ENCODE data around the gene RFX4.

RFX4 gene

DNA sequence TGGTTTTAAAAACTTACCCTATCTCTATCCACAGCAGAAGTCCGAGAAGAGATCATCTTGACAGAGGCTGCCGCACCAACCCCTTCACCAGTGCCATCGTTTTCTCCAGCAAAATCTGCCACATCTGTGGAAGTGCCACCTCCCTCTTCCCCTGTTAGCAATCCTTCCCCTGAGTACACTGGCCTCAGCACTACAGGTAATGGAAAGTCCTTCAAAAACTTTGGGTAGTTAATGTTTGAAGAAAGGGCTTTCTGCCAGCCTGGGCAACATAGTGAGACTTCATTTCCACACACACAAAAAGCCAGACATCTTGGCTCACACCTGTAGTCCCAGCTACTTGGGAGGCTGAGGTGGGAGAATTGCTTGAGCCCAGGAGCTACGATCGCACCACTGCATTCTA lies 150.1 kb downstream of the RFX4 start:
- DNase-seq (ENCODE audit: low read depth): no peak

DNA sequence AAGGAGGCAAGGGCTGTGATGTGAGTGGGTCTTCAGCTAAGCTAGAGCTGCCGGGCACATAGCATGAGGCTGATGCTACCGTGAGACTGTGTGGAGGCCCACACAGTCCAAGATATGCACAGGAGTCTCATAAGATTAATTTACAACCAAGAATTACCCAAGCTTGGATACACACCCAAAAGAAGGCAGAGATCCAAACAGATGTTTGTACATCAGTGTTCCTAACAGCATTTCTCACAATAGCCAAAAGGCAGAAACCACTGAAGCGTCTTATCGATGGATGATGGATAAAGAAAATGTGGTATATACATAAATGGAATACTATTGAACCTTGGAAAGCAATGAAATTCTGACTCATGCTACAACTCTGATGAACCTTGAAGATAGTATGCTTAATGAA lies 150.9 kb downstream of the RFX4 start:
- DNase-seq (ENCODE audit: low read depth): no peak

DNA sequence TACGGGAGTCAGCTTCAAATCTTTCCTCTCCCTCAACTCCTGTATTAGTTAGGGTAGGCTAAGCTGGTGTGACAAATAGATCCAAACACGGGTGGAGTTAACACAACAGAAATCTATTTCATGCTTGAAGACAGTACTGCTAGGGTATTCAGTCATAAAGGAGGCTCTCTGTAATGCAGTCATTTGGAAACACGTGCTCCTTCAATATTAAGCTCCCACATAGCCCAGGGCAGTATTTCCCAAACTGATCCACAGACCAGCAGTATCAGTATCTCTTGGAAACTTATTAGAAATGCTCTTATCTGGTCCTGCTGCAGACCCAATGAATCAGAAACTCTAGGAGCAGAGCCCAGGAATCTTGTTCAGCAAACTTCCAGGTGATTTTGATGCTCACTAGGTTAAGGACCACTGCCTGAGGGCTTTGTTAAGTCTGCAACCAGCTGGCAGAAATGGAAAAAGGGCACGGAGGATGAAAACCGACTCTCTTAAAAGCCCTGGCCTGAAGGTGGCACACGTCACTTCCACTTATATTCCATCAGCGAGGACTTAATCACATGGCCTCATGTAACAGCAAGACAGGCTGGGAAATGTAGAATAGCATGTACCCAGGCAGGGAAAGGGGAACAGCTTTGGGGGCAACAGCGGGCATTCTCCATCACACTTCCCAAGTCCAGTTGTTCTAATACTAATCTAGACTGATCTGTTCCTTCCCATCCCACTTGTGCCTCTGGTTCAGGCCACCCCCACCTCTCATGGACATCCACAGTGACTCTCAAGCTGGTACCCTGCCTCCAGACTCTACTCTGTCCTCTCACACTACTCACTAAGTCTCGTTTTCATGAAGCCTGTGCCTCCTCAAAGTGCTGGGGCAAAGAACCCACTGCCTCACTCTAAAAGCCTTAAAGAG lies 153.5 kb downstream of the RFX4 start:
- DNase-seq (ENCODE audit: low read depth): peak; percentile 6

DNA sequence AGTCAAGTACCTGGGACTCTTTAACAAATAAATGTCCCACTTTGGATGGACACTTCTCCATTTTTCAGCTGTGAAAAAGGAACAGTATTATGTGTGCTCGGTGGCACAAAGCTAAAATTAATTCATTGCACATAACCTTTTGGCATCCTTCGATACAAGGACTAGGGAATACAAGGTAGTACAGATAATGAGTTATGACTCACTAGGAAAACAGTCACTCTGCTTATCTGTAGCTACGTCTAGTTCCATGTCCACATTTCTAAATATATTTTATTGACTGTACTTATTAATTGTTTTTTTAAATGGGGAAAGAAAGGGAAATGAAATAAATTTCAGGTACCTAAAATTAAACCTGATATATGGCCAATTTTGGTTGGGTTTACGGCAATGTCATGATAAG lies 156.5 kb downstream of the RFX4 start:
- no peak for DNase-seq (ENCODE audit: low read depth)

DNA sequence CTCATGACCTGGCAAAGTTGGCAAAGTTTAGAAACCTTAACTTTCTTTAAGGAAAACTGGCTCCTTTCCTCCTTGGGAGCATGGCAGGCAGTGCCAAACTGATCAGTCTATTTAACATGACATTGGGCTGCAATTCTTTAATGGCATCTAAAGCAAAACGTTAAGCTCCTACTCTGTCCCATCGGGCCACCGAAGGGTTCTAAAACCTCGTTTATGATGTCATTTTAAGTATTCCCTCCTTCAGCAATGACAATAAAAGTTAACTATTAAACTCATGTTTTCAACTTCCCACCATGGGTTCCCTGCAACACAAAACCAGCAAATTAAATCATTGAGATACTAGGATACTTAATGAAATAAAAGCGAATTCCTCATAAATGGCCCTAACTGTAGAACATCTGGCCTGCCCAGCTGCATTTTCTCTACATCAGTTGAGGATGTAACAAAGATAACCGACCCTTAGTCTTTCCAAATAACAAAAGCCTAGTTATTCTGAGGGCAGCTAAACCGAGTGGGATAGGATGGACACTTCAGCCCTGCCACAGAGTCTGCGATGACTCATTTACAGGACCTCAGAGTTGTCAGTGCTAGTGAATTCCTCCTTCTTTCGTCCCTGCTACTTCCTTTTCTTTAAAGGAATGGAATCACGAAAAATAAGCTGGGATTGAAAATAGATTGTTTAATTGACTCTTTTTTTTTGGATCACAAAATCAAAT lies 157.2 kb downstream of the RFX4 start:
- no peak for DNase-seq (ENCODE audit: low read depth)

DNA sequence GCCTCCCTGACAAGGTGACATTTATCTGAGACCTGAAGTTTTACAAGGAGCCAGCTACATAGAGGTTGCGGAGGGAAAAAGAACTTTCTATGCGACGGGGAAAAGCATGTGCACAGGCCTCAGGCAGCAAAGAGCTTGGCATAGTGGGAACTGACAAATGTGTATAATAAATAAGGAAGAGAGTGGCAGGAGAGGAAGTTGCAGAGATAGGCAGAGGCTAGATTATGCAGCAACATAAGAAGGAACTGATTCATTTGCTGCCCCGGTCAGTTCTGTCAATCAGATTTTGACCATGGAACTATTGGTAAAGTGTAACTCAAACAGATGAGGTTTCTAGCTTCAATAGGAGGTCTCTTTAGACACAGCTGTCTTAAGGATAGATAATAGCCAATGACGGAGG lies 158.0 kb downstream of the RFX4 start:
- no peak for DNase-seq (ENCODE audit: low read depth)

DNA sequence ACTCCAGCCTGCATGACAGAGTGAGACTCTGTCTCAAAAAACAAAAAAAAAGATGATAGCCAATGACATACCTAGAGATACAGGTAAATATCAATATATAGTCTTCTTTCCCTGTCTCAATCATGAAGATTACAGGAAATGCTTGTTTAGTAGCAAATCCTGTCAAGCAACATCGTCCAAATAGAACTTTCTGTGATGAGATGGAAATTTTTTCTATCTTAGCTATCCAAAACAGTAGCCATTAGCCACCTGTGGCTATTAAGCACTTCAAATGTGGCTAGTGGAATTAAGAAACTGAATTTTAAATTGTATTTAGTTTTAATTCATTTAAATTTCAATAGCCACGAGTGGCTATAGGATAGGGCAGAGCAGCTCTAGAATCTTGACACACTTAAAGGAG lies 158.4 kb downstream of the RFX4 start:
- DNase-seq (ENCODE audit: low read depth): no peak

DNA sequence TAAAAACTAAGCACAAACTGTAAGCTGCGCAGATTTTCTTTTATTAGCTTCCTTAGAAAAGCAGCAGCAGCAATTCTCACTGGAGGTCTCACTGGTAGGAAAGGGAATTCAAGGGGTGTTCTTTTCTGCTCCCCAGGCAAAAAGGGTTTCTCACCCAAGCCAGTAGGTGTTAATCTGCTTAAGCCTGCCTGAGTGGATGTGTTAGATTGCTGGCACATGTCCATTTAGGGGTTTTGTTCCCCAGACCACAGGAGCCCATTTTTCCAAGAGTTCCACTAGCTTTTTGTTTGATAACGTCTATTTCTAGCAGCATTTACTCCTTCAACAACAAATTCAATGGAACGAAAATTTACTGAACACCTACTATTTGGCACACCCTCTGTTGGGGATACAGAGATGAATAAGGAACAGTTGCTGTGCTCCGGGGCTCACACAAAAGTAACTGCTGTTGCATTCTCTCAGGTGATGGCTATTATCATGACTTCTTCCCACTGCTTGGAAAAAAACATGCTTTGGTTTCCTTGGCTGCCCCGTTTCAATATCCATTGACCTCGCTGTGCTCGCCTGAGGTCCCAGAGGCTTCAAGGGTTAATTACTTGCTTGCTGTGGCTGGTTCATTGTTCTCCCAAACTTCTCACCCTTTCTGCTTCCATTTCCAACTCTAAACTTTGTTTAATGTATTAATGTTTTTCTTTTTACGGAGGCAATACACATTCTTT lies 160.6 kb downstream of the RFX4 start:
- DNase-seq (ENCODE audit: low read depth): no peak

DNA sequence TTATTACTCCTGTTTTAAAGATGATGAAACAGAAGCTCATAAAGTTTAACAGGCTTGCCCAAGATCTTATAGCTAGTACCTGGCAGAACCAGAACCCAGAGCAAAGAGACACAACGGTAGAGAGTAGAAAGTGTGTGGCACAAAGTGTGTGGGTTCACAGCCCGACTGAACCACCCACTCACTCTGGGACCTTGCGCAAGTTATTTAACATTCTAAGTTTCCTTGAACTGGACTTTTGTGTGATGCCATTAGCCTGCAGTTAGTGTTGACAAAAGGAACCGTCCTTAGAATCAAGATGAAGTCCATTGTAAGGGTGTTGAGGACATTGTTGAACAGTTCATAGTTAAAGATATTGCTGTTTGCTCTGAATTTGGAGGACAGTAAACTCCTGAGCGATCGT lies 161.8 kb downstream of the RFX4 start:
- no peak for DNase-seq (ENCODE audit: low read depth)

DNA sequence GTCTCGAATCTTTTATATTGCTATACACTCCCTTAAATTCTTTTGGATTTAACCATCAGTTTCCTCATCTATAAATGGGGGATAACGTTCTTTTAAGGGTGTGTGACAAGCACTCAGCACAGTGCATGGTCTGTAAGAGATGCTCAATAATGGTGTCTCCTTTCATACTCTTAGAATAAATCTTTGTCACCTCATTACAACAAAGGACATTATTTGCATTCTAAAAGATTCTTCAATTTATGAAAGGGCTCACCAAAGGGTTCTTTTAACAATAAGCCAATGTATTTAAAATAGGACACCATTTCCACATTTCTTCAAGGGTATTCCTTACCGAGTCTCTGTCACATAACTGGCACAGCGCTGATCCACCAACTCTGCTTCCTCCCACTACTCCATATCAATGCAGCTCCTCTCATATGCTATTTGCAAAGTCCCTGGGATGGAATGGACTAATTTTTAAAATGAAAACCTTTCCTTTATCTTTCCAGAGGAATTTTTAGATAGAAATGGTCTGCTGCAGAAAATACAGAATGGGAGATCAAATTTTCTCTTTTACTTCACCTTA lies 162.5 kb downstream of the RFX4 start:
- no peak for DNase-seq (ENCODE audit: low read depth)

DNA sequence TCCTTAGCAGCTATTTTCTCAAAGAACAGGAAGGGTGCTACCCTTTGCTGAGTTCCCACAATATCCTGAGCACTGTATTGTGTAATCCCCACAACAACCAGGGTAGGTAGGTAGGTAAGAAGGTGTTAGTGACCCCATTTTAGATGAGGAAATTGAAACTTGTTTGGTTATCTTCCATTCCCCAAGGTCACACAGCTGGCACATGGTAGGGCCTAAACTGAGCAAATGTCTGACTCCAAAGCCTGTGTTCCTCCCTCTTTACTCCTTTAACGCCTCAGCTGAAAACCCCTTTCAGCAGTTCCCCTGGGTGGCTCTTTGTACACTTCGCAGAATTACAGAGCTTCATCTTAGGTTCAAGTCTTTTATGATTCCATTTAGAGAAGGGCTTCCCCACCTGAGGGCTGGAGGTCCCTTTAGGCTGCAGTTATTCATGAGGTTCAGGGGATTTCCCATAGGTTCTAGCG lies 165.2 kb downstream of the RFX4 start:
- no peak for DNase-seq (ENCODE audit: low read depth)

DNA sequence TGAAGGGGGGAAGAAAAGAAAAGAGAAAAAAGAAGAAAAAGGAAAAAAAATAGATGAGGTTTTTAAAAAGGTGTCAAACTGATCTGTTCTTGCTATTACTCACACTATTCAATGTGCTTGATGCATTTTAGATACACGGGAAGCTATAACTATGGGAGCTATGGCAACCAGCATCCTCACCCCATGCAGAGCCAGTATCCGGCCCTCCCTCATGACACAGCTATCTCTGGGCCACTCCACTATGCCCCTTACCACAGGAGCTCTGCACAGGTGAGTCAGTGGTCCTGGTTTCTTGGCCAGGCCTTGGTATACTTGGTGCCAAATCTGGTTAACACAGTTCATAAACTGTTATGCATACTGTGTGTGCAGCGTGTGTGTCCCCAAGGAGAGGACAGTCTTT lies 167.7 kb downstream of the RFX4 start:
- DNase-seq (ENCODE audit: low read depth): no peak

DNA sequence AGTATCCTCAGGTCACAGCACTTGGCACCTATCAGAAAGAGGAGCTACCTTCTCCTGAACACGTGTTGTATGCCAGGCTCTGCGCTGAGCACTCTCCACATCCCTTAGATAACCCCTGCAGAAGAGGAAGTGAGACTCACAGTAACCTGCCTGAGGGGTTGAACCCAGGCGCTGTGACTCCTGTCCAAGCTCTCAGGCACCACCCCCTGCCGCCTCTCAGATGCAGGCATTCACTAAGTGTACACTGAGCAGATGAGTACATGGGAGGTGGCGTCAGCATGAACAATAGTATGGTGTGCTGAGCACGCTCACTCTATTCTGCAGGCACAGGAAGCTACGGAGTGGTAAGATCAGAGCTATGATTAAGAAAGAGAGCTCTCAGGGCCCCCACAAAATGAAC lies 170.7 kb downstream of the RFX4 start:
- peak; percentile 14 for DNase-seq (ENCODE audit: low read depth)

DNA sequence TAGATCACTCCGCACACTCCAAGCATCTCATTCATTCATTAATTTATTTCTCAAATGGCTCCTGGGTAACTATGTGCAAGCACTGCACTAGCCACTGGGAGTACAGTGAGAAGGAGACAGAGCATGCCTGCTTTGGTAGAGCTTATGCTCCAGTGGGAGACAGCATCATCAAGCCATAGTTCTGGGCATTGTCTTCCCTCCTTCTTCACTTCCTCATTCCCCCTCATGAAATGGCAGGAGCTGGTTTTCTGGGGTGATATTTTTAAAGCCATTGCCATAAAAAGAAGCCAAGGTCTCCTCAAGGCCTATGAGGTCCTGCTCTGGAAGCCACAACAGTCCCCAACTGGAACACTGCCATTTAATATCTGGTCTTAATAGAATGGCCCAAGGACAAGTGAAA lies 171.5 kb downstream of the RFX4 start:
- no peak for DNase-seq (ENCODE audit: low read depth)

DNA sequence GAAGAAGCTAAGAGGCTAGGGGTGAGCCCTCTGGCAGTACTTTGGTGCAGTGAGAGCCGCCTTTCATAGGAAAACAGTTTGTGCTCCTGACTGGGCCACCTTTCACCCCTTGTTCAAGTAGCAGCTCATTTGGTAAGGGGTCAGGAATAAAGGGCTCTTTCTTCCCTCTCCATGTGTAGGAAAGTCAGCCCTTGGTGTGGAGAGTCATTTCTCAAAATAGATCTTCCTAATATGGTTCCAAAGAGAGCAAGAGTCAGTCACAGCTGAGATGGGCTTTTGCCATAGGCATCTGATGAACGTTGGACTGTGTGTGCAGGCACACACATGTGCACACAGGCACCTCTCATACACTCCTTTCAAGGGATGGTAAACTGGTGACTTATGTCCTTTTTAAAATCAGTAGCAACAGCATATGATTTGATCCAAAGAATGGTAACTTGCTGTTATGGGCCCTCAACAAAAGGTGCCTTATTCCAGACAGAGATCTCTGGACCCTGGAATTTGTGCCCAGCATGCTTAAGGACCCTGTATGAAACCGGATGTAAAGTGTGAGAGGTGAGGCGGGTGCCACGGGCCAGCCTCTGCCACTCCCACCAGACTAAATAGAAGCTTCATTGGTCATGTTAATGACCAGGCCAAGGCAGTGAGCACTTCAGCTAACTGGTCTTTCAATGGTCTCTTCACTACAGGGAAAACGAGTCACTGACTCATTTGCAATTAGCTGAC lies 175.0 kb downstream of the RFX4 start:
- DNase-seq (ENCODE audit: low read depth): no peak

DNA sequence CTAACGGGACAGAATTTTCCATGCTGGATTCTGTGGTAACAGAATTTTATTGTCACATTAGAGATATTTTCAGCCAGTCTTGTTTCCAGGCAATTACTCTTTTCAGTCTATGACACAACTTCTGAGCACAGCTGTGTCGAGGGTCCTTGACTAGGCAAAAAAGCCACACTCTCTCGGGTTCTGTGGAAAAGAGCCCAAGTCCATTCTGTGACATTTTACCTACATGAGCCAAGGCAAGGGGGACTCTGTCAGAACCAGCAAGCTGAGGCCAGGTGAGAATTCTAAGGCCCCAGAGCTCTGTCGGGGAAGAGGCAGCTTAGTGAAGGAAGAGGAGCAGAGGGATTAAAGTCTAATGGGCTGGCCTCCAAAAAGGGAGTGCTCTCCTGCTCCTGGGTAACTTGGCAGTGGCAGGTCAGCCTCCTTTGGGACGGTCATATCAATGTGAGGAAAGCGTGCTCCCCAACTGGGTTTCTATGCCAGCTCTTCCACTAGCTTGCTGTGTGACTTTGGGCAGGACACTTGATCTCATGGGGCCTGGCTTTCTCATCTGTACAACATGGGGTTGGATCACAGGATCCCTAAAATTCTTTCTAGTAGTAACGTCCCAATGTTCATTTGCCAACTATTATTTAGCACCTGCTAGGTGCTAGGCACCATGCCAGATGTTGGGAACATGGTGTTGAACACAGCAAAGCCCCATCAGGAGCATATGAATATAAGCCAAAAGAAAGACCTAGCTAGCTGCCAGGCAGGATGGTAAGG lies 175.7 kb downstream of the RFX4 start:
- no peak for DNase-seq (ENCODE audit: low read depth)

DNA sequence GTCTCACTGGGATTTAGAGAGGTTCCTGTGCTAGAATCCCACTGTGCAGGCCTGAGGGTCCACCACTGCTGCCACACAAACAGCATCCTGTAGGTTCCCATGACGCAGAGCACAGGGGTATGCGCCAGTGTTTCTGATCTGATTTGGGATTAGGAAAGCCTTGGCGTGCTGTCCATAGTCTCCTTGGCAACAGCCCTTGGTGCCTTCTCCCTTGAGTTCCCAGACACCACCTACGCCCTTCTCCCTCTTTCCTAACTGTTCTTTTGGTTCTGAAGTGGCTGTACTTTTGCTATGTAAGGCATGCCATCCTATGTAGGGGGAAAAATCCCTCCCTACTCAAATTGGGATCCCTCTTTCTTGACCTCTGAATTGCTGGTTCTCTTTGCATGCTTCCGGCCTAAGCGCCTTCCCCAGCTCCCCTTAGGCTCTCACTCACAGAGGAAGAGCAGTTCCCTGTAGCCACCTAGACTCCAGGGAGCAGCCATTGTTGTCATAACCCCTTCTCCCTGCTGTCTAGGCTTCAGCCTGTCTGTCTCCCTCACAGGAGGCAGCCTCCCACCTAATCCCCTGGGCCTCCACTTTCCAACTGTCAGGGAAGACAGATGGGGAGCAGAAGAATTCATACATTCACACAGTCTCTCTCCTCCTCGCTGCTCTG lies 176.9 kb downstream of the RFX4 start:
- no peak for DNase-seq (ENCODE audit: low read depth)

DNA sequence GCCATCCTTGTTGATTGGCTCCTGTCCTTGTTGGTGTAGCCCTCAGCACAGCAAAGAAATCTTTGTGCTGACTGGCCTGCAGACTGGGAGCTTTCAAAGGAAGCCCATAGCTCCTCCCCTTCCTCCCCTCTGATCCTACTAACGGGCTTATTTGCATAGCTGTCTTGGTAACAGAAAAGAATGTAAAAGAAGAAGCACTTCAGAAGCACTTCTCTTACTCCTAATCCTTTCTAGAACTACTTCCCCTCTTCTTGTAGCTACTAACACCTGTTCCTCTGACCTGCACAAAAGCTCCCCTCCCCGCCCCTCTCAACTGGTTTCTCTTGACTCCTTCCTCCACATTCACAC lies 177.4 kb downstream of the RFX4 start:
- DNase-seq (ENCODE audit: low read depth): peak; percentile 17

DNA sequence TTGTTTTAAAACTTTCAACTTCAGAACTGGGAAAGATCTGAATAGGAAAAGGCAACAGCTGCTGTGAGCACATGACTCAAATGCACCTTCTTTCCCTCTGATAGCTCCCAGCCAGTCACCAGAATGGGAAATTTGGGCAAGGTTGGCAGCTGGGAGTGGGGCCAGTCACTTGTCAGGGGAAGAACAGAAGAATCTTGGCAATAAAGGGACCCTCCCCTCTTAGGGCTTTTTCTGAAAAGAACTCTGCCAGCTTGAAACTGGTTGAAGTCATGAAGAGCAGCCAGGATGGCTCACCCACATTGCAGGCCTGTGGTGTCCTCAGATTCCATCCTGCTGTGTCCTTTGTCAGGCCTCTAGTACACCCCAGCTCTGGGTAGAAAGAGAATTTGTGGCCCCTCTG lies 181.4 kb downstream of the RFX4 start:
- DNase-seq (ENCODE audit: low read depth): no peak

DNA sequence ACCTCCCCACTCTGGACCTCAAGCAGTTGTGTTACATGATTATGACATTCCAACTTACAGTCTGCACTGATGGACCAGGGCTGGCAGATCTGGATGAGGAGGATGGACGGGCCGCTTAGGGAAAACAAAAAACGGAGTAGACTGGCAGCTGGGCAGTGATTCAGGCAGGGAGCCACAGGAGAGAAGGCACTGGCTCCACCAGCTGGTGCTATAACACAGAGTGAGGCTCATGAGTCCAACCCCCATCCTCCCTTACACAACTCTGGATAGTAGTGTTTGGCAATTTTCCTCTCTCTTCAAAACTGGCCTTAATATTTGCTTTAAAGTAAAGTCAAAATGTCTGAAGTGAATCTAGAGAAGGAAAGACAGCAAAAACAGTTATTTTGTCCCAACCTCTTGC lies 181.9 kb downstream of the RFX4 start:
- DNase-seq (ENCODE audit: low read depth): no peak

Measured in T follicular helper cell (primary cell).